T-helper 2 cell treated with Interferon-gamma antibody and Interleukin-4, amounts not matched to agents 100 ng/mL and 5 ng/mL, for 36 hours (primary cell): Measurements from ENCODE around the gene FGF19. TPM values are rescaled to one million over a fixed set of nuclear protein-coding genes. Genes with fewer than 3 reads are reported as not detected.

Source experiments
- intact Hi-C: fragments of 100-400 bp; cut with micrococcal nuclease; formaldehyde crosslinking; loops from one replicate; pipeline ENCODE4 v1.15.1; 2023
- total RNA-seq: library from RNA; stranded (reverse); gene quantifications from 2 replicates; pipeline ENCODE4 v1.2.3, GENCODE V29; 2022

Gene FGF19, protein sequence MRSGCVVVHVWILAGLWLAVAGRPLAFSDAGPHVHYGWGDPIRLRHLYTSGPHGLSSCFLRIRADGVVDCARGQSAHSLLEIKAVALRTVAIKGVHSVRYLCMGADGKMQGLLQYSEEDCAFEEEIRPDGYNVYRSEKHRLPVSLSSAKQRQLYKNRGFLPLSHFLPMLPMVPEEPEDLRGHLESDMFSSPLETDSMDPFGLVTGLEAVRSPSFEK
- total RNA-seq, result not detected in 2 replicates

DNA sequence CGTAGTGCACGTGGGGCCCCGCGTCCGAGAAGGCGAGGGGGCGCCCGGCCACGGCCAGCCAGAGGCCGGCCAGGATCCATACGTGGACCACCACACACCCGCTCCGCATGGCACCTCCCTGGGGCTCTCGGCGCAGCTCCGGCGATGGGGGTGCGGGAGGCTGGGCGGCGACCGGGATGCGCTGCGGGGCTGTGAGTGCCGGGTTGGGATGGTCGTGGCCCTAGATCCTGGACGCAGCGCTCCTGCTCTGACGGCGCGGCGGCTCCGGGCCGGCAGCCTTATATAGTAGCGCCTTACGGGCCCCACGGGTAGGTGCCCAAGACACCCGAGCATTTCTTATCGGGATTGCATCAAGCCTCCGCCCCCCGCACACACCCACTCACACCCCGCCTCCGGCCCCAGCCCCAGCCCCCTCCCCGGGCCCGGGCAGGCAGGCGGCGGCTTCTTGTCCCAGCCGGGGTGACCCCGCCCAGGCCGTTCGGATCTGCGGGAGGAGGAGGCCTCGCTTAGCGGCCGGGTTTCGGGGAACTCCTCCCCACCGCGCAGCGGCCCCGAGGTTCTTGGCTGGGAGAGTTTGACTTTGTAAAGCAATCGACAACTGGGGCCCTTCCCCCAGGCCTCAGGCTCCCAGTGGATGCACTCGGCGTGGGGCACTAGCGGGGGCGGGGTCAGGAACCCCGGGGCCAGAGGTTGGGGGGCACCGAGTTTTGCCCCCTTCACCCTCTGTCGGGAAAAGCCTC, at the start of gene FGF19:
Gene FGF19 (minus strand): TSS at position 255 of the 740 bp plus-strand sequence. CDS start 146 bp downstream, at position 109.
- intact Hi-C loops, result loop anchor here (10.0 kb wide), 2 partner anchors 59 to 111 kb away; partner anchors contain the start of genes CCND1 and FGF3

DNA sequence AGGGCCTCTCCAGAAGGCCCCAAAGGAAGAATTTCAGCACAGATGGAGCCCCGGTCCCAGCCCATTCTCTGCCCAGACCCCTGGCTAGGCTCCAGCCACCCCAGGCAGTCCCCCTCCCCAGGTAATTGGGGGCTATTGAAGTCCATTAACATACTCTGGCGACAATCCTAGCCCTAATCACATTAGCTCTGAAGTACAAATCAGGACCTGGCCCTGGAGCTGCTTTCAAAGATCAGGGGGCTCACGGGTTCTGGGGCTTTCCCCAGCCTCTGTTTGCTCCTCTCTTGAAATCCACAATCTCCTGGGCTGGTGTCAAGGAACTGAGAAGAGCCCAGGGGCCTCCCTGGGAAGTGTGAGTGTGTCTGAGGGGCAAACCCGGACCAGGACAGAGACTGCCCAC, 49.1 kb upstream of the FGF19 start:
- intact Hi-C loops, result no loop called here

- intact Hi-C loops, result no loop called here
Observed at GRCh38 chr11:69750875-69751597, 47.2 kb upstream of the FGF19 start.

- intact Hi-C loops, result no loop called here
Observed at GRCh38 chr11:69750108-69750850, 46.5 kb upstream of the FGF19 start.

- intact Hi-C loops, result no loop called here
Observed at GRCh38 chr11:69748637-69749036, 44.8 kb upstream of the FGF19 start.

DNA sequence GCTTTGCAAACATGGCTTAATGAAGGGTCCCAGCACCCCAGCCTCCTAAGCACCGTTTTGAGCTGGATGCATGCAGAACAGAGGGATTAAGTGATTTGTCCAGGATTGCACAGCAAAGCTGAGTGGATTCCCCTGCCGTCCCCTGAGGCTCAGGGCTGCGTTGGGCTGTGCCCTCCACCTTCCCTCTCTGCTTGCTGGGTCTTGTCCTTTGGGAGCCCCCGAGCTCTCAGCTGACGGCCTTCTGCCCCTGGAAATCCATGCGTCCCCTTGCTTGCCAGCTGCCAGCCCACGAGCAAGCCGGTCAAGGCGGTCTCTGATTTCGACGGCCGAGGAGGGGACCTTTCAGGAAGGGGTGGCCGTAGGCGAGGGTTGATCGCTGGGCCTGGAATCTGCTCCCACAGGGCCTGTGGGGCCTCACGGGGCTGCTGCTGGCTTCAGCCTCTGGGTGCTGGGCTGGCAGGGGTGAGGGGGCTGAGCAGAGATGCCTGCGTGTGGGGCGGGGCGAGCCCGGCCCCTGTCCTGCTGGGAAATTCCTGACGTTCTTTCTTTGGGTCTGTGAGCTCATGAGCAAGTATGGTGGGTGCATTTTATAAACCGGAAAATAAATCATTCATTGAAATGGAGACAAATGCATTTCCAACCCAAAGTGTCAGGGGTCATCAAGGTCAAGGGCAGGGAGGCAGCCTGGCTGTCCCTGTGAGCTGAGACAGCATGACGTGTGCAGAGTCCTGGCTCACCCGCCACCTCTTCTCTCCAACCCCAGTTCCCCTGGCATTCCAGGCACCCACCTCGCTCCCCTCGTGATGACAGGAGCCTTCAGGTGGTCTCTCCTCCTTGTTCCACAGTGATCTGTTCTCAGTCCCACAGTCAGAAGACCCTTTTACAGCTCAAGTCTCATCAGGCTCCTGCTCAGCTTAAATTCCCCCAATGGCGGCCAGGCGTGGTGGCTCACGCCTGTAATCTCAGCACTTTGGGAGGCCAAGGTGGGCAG, 43.2 kb upstream of the FGF19 start:
- intact Hi-C loops, result no loop called here

DNA sequence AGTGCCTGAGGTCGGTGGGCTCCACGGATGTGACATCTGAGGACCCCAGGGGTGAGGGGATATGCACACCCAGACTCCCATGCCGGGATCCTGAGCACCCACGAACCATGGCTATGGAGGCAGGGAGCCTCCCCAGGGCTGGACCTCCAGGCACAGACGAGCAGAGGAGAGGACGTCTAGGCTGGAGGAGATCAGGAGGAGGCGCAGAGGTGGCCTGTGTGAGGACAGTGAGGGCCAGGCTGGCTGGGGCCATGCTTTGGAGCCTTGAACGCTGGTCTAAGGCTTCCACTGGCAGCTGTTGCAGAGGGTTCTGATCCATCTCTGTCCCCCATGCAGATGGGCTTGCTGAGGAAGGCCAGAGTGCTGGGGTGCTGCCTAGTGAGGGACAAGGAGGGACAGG, 42.3 kb upstream of the FGF19 start:
- intact Hi-C loops, result no loop called here

- intact Hi-C loops, result no loop called here
Observed at GRCh38 chr11:69745201-69745600, 41.4 kb upstream of the FGF19 start.

DNA sequence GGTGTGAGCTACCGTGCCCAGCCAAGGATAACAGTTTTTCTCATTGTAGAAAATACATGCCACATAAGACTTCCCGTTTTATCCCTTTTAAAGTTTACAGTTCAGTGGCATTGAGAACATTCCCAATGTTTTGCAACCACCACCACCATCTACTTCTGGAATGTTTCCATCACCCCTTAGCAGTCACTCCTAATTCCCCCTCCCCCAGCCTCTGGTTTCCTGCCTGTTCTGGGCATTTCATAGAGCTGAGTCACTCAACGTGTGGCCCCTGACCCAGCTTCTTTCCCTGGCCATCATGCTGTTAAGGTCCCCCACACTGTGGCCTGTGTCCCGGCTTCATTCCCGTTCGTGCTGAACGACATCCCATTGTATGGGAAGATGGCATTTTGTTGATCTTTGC, 40.6 kb upstream of the FGF19 start:
- intact Hi-C loops, result no loop called here

DNA sequence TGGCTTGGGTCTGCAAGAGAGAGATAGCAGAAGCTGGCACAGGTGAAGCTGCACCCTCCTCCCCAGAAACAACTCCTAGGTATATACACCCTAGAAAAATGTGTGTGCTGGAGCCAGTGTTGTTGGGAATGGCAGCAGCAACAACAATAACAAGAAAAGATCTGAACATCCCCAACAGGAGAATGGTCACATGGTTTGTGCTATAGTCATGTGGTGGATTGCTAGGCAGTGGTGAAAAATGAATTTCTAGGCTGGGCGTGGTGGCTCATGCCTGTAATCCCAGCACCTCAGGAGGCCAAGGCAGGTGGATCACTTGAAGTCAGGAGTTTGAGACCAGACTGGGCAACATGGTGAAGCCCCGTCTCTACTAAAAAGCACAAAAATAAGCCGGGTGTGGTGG, 31.0 kb upstream of the FGF19 start:
- intact Hi-C loops, result no loop called here

DNA sequence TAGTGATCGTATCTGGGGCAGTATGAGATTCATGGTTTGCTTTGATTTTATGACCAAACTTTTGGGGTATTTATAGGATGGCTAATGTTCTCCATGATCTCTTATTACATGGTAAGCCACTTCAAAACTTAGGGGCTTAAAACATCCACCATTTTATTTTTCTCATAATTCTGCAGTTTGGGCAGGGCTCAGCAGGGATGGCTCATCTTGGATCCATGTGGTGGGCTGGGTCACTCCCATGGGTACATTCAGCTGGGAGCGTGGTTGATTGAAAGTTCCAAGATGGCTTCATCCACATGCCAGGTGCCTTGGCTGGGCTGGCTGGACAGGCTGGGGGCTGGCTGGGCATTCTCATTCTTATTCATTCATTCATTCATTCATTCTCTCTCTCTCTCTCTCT, 30.5 kb upstream of the FGF19 start:
- intact Hi-C loops, result no loop called here

DNA sequence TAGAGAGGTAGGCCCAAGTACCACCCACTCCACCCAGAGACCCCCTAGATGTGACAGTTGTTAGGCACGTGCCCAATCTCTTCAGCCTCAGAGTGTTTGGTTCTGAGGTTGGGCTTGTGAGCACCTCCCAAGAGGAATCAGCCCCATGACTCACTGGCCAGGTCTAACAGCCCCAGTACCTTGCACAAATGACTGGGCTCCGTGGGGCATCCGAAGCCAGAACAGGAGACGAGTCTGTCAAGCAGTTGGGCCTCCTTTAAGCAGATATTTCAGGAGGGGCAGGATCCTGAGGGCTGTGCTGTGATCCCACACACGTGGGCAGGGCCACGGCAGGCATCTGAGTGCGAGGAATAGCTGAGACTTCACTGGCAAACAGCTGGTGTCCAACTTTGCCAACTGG, 29.1 kb upstream of the FGF19 start:
- intact Hi-C loops, result no loop called here

- intact Hi-C loops, result no loop called here
Observed at GRCh38 chr11:69731110-69731509, 27.3 kb upstream of the FGF19 start.

GRCh38 chr11:69730500-69730899, 26.7 kb upstream of the FGF19 start:
- intact Hi-C loops, result no loop called here

- intact Hi-C loops, result no loop called here
Observed at GRCh38 chr11:69729252-69729651, 25.4 kb upstream of the FGF19 start.

- intact Hi-C loops, result no loop called here
Observed at GRCh38 chr11:69727266-69727665, 23.4 kb upstream of the FGF19 start.

DNA sequence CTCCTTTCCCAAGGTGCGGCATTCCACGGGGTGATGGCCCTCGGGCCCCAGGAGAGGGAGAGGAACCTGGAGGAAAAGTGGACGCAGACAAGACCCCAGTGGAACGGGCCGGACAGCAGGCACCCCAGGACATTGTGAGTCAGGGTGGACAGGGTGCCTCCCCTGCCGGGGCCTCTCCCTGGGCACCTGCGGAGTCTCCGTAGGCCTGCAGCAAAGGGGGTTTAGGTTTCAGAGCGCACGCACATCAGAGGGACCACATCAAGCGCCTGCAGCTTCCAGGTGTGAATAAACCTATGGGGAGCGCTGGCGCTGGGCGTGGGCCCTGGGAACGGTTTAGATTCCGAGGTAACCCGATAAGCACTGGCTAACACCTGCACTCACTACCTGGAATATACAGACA, 22.7 kb upstream of the FGF19 start:
- intact Hi-C loops, result no loop called here

GRCh38 chr11:69726019-69726418, 22.2 kb upstream of the FGF19 start:
- intact Hi-C loops, result no loop called here

GRCh38 chr11:69721745-69722144, 17.9 kb upstream of the FGF19 start:
- intact Hi-C loops, result no loop called here

DNA sequence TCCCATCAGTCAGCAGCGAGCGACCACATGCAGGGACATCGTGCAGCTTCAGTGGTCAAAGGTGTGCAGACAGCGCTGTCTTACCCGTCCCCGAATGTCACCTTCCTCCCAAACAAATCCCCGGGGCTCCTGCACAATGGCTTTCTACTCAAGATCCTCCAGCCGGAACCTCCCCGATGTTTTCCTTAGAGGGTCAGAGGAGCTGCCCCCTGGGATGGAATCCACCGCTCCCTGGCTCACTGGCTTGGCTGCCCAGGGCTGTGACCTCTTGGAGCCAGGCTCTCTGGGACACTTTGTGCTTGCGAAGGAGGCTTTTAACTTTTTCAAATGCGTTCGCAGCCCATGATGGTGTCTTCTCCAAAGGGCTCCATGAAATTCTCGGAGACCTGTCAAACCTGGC, 17.3 kb upstream of the FGF19 start:
- intact Hi-C loops, result no loop called here
